Frontal cortex (tissue), 4 donors: ENCODE measurements around the gene RAB40A. TPM values are rescaled to one million over a fixed set of nuclear protein-coding genes. Genes with fewer than 3 reads are reported as not detected.
"Not testable (repeated sequence)": the region's sequence is repeated elsewhere in the genome, so short reads cannot be mapped to it uniquely, and the experiment has no call there.

Source experiments
- DNase-seq, 2 donors: peaks; one replicate each; pipeline ENCODE4 v3.0.0; 2012; ENCODE audit warnings: low spot score in 2 of 2
- FAIRE-seq: peaks from 2 replicates; lab custom pipeline; 2012; peaks lifted over from hg19 to GRCh38; lab: Jason Lieb, UNC
- total RNA-seq: library from RNA; depleted of rRNA; stranded (reverse); fragments of >200 nt; gene quantifications from one replicate; pipeline ENCODE4 v1.2.3, GENCODE V29; 2014
- donor health status: control.
- donor health status: control.
- donor health status: control.

The RAB40A gene
- total RNA-seq, 1 donor from 2014 or later, result 0.82 TPM

- DNase-seq (no peak), FAIRE-seq (no peak)
These were observed 51.4 kb downstream of the RAB40A start for GRCh38 chrX:103467887-103468286.

- DNase-seq (no peak), FAIRE-seq (no peak)
These were observed 52.1 kb downstream of the RAB40A start for GRCh38 chrX:103467156-103467555.

- DNase-seq, result peak in 1 of 2 donors; percentile 16
- no peak for FAIRE-seq
These were observed 54.5 kb downstream of the RAB40A start for GRCh38 chrX:103464774-103465117.

- no peak for FAIRE-seq
- no peak for DNase-seq
These were observed 55.1 kb downstream of the RAB40A start for GRCh38 chrX:103464072-103464773.

- no peak for DNase-seq
- no peak for FAIRE-seq
These were observed 58.1 kb downstream of the RAB40A start for GRCh38 chrX:103461156-103461555.

- DNase-seq, FAIRE-seq: not testable (repeated sequence)
These were observed 59.1 kb downstream of the RAB40A start for GRCh38 chrX:103460001-103460755.

GRCh38 chrX:103453655-103454054 lies 65.6 kb downstream of the RAB40A start:
- FAIRE-seq (no peak), DNase-seq (no peak)

Other genes with a start within 250 kb of the RAB40A start
- 6.9 TPM for gene TCEAL5, start 242.7 kb downstream of the RAB40A start, total RNA-seq
- 110 TPM for gene BEX2, start 208.5 kb downstream of the RAB40A start, total RNA-seq
- gene TCEAL7, start 189.2 kb downstream of the RAB40A start, total RNA-seq, result 107 TPM
- 27.7 TPM for gene TCEAL9, start 163.0 kb downstream of the RAB40A start, total RNA-seq
- gene BEX3, start 143.0 kb downstream of the RAB40A start, total RNA-seq, result 179 TPM
- gene TCEAL4, start 66.0 kb upstream of the RAB40A start, total RNA-seq, result 54.2 TPM
- gene TCEAL3, start 88.5 kb upstream of the RAB40A start, total RNA-seq, result 9.8 TPM
- gene TCEAL1, start 109.5 kb upstream of the RAB40A start, total RNA-seq, result 57.5 TPM
- 425 TPM for gene MORF4L2, start 167.2 kb upstream of the RAB40A start, total RNA-seq
- gene TMEM31, start 191.4 kb upstream of the RAB40A start, total RNA-seq, result not detected